Liver (tissue), 3 donors: ENCODE data around the gene GABRD.

Experiments used
- ATF3 ChIP-seq: IDR thresholded peaks from 2 replicates; pipeline ENCODE4 v1.6.1; 2016; ENCODE audit warnings: antibody characterized with exemption
- CTCF ChIP-seq: fragments of 150-350 bp; IDR thresholded peaks from 2 replicates; pipeline ENCODE4 v1.5.1; 2017; ENCODE audit warnings: improper control_type of control experiment, low read depth, low read length; ENCODE audit not compliant: missing input control
- RXRA ChIP-seq, 2 donors: IDR thresholded peaks; 2 replicates each; pipeline ENCODE4 v1.6.1; 2017 to 2018; ENCODE audit warnings: antibody characterized with exemption in 2 of 2, mild to moderate bottlenecking in 1 of 2
- SP1 ChIP-seq: IDR thresholded peaks from 2 replicates; pipeline ENCODE4 v1.6.1; 2018; ENCODE audit warnings: antibody characterized with exemption, mild to moderate bottlenecking
- donor health status: healthy.
- donor health status: healthy.

- TF ChIP-seq CTCF (no peak), SP1 (no peak), ATF3 (no peak), RXRA (IDR thresholded peaks at IDR 0.05) (no peak)
Observed at GRCh38 chr1:2043886-2044285, 24.7 kb downstream of the GABRD start.
